K562 (cell line): Measurements from ENCODE around the gene PTP4A1. TPM values are rescaled to one million over a fixed set of nuclear protein-coding genes. Genes with fewer than 3 reads are reported as not detected.

ENCODE experiments used
- ATAC-seq: fragments of 200-7000 bp; cut with Tn5 transposase; 3 replicates; pipeline ENCODE4 v1.9.1; 2020; ENCODE audit warnings: moderate library complexity
- BruUV-seq: library from RNA; stranded (reverse); fragments of 400-500 nt; replicated peaks from 2 replicates; lab custom pipeline; 2021; lab: Mats Ljungman, UMichigan
- CTCF ChIA-PET: fragments of 300-600 bp; formaldehyde crosslinking; extraction: SDS; loops from one replicate; lab custom pipeline; 2021; ENCODE audit warnings: low intra/inter-chr PET ratio; lab: Yijun Ruan, JAX
- POLR2A ChIA-PET: fragments of 300-600, 350-650 bp; sonication (Branson Sonifier 250); formaldehyde crosslinking; extraction: SDS; loops from one replicate; lab custom pipeline; 2021; ENCODE audit warnings: antibody characterized with exemption, inconsistent platforms; lab: Yijun Ruan, JAX
- DNase-seq, 4 experiments: peaks; one replicate each; pipeline versions ENCODE4 v3.0.0 to v3.0.0-alpha.2; 2011 to 2018; ENCODE audit warnings: low spot score in 3 of 4, mixed read lengths in 3 of 4; ENCODE audit errors: extremely low read depth in 1 of 4
- FAIRE-seq: peaks from 2 replicates; lab custom pipeline; 2011; peaks lifted over from hg19 to GRCh38; lab: Jason Lieb, UNC
- H2AFZ ChIP-seq: 2 replicates; pipeline ENCODE4 v1.6.0; 2011; ENCODE audit warnings: low read depth, low read length, control low read depth, inconsistent platforms
- H3K27ac ChIP-seq: fragments of 200-600 bp; 3 replicates; pipeline ENCODE4 v1.8.0; 2011; ENCODE audit warnings: low read depth, mild to moderate bottlenecking, control low read depth, inconsistent platforms, low read length, moderate library complexity, mixed read lengths; ENCODE audit errors: extremely low read depth
- H3K27me3 ChIP-seq, 2 experiments: fragments of 300-600 bp in 1 of 2; 2 replicates in 1 of 2; 3 replicates in 1 of 2; pipeline versions ENCODE4 v1.6.0 to v1.8.0; 2011; ENCODE audit warnings: inconsistent platforms in 2 of 2, low read length in 2 of 2, mild to moderate bottlenecking in 1 of 2, mixed read lengths in 1 of 2, moderate library complexity in 1 of 2; ENCODE audit not compliant: control insufficient read depth in 2 of 2, insufficient read depth in 2 of 2
- H3K36me3 ChIP-seq: fragments of 300-600 bp; 3 replicates; pipeline ENCODE4 v1.8.0; 2011; ENCODE audit warnings: mild to moderate bottlenecking, low read length, inconsistent platforms; ENCODE audit not compliant: control insufficient read depth, insufficient read depth
- H3K4me1 ChIP-seq, 2 experiments: fragments of 200-600 bp in 1 of 2; replicated peaks in 1 of 2; 2 replicates in 1 of 2; 3 replicates in 1 of 2; pipeline versions ENCODE4 v1.5.1 to v1.8.0; 2011; ENCODE audit warnings: inconsistent platforms in 2 of 2, low read length in 2 of 2, mild to moderate bottlenecking in 1 of 2, mixed read lengths in 1 of 2, moderate library complexity in 1 of 2; ENCODE audit not compliant: control insufficient read depth in 2 of 2, insufficient read depth in 2 of 2
- H3K4me2 ChIP-seq: 2 replicates; pipeline ENCODE4 v1.6.1; 2011; ENCODE audit warnings: low read length, control low read depth, inconsistent platforms, mixed read lengths; ENCODE audit not compliant: insufficient read depth
- H3K4me3 ChIP-seq: fragments of 200-600 bp; sonication (generic), shearing (Covaris generic); 2 replicates; pipeline ENCODE4 v1.5.1; 2016; ENCODE audit warnings: control low read depth, inconsistent platforms
- H3K79me2 ChIP-seq: fragments of 200-600 bp; 3 replicates; pipeline ENCODE4 v1.8.0; 2011; ENCODE audit warnings: low read length, inconsistent platforms; ENCODE audit not compliant: control insufficient read depth, insufficient read depth
- H3K9ac ChIP-seq, 2 experiments: 2 replicates each; pipeline versions ENCODE4 v1.6.0 to v1.6.1; 2011; ENCODE audit warnings: low read depth in 2 of 2, low read length in 2 of 2, control low read depth in 1 of 2, inconsistent platforms in 1 of 2, mild to moderate bottlenecking in 1 of 2, mixed read lengths in 1 of 2; ENCODE audit not compliant: insufficient read depth in 1 of 2
- H3K9me1 ChIP-seq: one replicate; pipeline ENCODE4 v1.6.0; 2011; ENCODE audit warnings: inconsistent platforms, mild to moderate bottlenecking, low read length, moderate library complexity; ENCODE audit not compliant: control insufficient read depth, insufficient read depth
- H3K9me3 ChIP-seq: replicated peaks from 2 replicates; pipeline ENCODE4 v1.5.1; 2011; ENCODE audit warnings: low read depth, low read length, inconsistent platforms; ENCODE audit not compliant: control insufficient read depth, insufficient read depth
- H4K20me1 ChIP-seq: replicated peaks from 2 replicates; pipeline ENCODE4 v1.6.1; 2011; ENCODE audit warnings: low read length, inconsistent platforms, mixed read lengths; ENCODE audit not compliant: control insufficient read depth, insufficient read depth
- CBFA2T2 ChIP-seq: fragments of 450-650 bp; conservative IDR thresholded peaks from 2 replicates; pipeline ENCODE4 v1.6.1; 2017; ENCODE audit warnings: mild to moderate bottlenecking
- CBX8 ChIP-seq: fragments of 200-600 bp; sonication (generic); IDR thresholded peaks from 2 replicates; pipeline ENCODE4 v1.6.1; 2012; ENCODE audit warnings: borderline replicate concordance, mixed run types, low read depth, mild to moderate bottlenecking, moderate library complexity, mixed read lengths, low read length, control low read depth, inconsistent platforms; ENCODE audit not compliant: poor library complexity, severe bottlenecking; ENCODE audit errors: extremely low read depth
- COPS2 ChIP-seq: fragments of 450-650 bp; conservative IDR thresholded peaks from 2 replicates; pipeline ENCODE4 v1.6.1; 2016; ENCODE audit warnings: mild to moderate bottlenecking, moderate library complexity
- ETV5 ChIP-seq: sonication (generic); formaldehyde crosslinking; IDR thresholded peaks from 2 replicates; pipeline ENCODE4 v1.4.0; 2020; ENCODE audit warnings: low read depth, mild to moderate bottlenecking, missing genetic modification reagents
- GMEB1 ChIP-seq: fragments of 250-450 bp; sonication (Bioruptor Pico); IDR thresholded peaks from 2 replicates; pipeline ENCODE4 v1.4.0; 2020; ENCODE audit warnings: mild to moderate bottlenecking
- MYBL2 ChIP-seq, 2 experiments: fragments of 450-650 bp in 1 of 2; sonication (generic) in 1 of 2; formaldehyde crosslinking in 1 of 2; IDR thresholded peaks; 2 replicates each; pipeline versions ENCODE4 v1.6.1 to v1.8.1; 2017 to 2022; ENCODE audit warnings: borderline replicate concordance in 1 of 2, inconsistent platforms in 1 of 2, low read depth in 1 of 2, mild to moderate bottlenecking in 1 of 2, missing genetic modification reagents in 1 of 2, moderate library complexity in 1 of 2
- NCOA2 ChIP-seq, 2 experiments: fragments of 450-650 bp; IDR thresholded peaks; 2 replicates each; pipeline ENCODE4 v1.6.1; 2018; ENCODE audit warnings: mild to moderate bottlenecking in 2 of 2, moderate library complexity in 1 of 2; ENCODE audit not compliant: partially characterized antibody in 2 of 2
- POLR2G ChIP-seq: fragments of 200-400 bp; formaldehyde crosslinking; IDR thresholded peaks from 2 replicates; pipeline ENCODE4 v1.6.1; 2017; ENCODE audit warnings: low read depth, mild to moderate bottlenecking, antibody characterized with exemption, low read length, moderate library complexity
- SMARCB1 ChIP-seq: IDR thresholded peaks from 2 replicates; pipeline ENCODE4 v1.6.1; 2011; ENCODE audit warnings: improper control_type of control experiment, low read depth; ENCODE audit not compliant: insufficient read length
- SP1 ChIP-seq: sonication (generic); formaldehyde crosslinking; IDR thresholded peaks from 2 replicates; pipeline ENCODE4 v1.8.1; 2022; ENCODE audit warnings: mild to moderate bottlenecking, missing genetic modification reagents
- SRF ChIP-seq, 2 experiments: fragments of 250-450, 450-650 bp in 1 of 2; sonication (Bioruptor Pico) in 1 of 2; sonication (generic) in 1 of 2; formaldehyde crosslinking; IDR thresholded peaks; 2 replicates each; pipeline versions ENCODE4 v1.5.0 to v1.5.1; 2020 to 2022; ENCODE audit warnings: mild to moderate bottlenecking in 1 of 2, missing genetic modification reagents in 1 of 2
- XRCC4 ChIP-seq: IDR thresholded peaks from one replicate; pipeline ENCODE4 v1.6.1; 2011; ENCODE audit not compliant: insufficient read depth, insufficient read length; ENCODE audit errors: extremely low read depth
- ZNF274 ChIP-seq: IDR thresholded peaks from 2 replicates; pipeline ENCODE4 v1.6.1; 2011; ENCODE audit warnings: low read depth, mild to moderate bottlenecking, low read length, moderate library complexity, borderline replicate concordance
- ZNF707 ChIP-seq: fragments of 250-450 bp; sonication (Bioruptor Pico); conservative IDR thresholded peaks from 2 replicates; pipeline ENCODE4 v1.8.0; 2022; ENCODE audit warnings: inconsistent platforms, mild to moderate bottlenecking, moderate library complexity
- ZNF717 ChIP-seq: fragments of 250-450 bp; sonication (Bioruptor Pico); IDR thresholded peaks from 2 replicates; pipeline ENCODE4 v1.5.0; 2021
- ZNF778 ChIP-seq: fragments of 450-650 bp; formaldehyde crosslinking; IDR thresholded peaks from 2 replicates; pipeline ENCODE4 v1.4.0; 2020; ENCODE audit warnings: mild to moderate bottlenecking, moderate library complexity
- WGBS: fragments of 100-300 bp; shearing (Covaris generic); methylation state at CpG from one replicate; pipeline ENCODE4 v1.1.6; 2016; ENCODE audit warnings: low coverage, mixed read lengths; ENCODE audit not compliant: insufficient coverage; ENCODE audit errors: missing lambda C conversion rate; 5-methylcytosine and 5-hydroxymethylcytosine counted together
- in situ Hi-C: fragments of 300-500 bp; cut with MboI; formaldehyde crosslinking; loops from 4 replicates; pipeline ENCODE4 v1.15.0; 2018; ENCODE audit warnings: inconsistent platforms, mixed read lengths
- intact Hi-C: fragments of 100-400 bp; cut with micrococcal nuclease; formaldehyde crosslinking; loops from 2 replicates; pipeline ENCODE4 v1.14.2; 2022
- polyA plus RNA-seq, 8 experiments: library from polyadenylated mRNA; depleted of rRNA in 4 of 8; stranded (reverse) in 5 of 8; unstranded in 3 of 8; fragments of >200 nt; fragmentation: Nextera tagmentation in 2 of 8; fragmentation: Illumina TruSeq in 1 of 8; extraction: Ambion mirVana in 2 of 8; extraction: Trizol in 1 of 8; gene quantifications; 2 replicates each; pipeline versions ENCODE4 v1.2.1 to v1.2.3, GENCODE V29; 2011 to 2014; ENCODE audit warnings: inconsistent platforms in 1 of 8, missing spikeins in 1 of 8
- total RNA-seq, 7 experiments: library from RNA; depleted of rRNA in 6 of 7; stranded (reverse); fragments of >200 nt in 6 of 7; fragmentation: Illumina TruSeq in 2 of 7; extraction: Trizol in 2 of 7; gene quantifications; 2 replicates each; pipeline versions ENCODE4 v1.2.1 to v1.2.3, GENCODE V29; 2011 to 2021; ENCODE audit warnings: low replicate concordance in 1 of 7
- TF ChIP-seq, protein P1 (sequence below), 2 experiments: fragments of 450-650 bp in 1 of 2; IDR thresholded peaks; 2 replicates each; pipeline ENCODE4 v1.6.1; 2011 to 2017; ENCODE audit warnings: low read depth in 2 of 2, antibody characterized with exemption in 1 of 2, borderline replicate concordance in 1 of 2, low read length in 1 of 2, mild to moderate bottlenecking in 1 of 2, mixed read lengths in 1 of 2; ENCODE audit not compliant: control insufficient read depth in 1 of 2

PTP4A1 gene
- total and polyA plus RNA-seq, 9 of the 15 experiments (the other 6 are each of a cell fraction or from before 2014, with no cell fraction given) = 3.7 to 67.5 (median 13.1) TPM

DNA sequence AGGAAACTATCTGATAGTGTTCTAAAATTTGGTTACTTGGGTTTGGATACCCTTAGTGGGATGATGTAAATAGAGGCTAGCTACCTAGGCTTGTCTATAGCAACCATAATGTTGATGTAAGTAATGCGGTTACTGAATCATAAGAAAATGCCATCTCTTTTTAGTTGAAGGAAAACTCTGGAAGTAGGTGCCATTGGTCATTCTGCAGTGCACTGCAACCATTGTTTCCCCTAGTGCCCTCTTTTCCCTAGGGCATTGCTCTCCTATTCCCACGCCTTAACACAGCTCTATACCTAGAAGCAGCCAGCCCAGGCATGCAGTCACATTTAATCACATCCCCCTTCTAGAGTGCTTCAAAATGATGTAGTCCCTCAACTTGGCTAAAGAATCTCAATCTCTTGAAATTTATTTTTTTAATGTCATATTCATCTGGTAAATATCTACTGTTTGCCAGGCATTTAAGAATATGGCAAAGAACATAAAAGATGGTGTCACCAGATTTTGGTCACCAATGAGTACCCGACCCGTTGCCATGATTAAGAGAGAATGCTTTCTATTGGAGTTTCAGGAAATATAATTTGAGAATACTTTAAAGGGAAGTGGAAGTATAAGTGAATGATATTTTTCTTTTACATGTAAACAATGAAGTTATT, 10.4 kb downstream of the PTP4A1 start:
- WGBS = 80% methylated on average over 4 of the region's 4 CpGs
- ChIA-PET POLR2A (interaction anchor here (2.3 kb wide), 1 partner anchor 16 kb away, joined by 14 read pairs; no protein-coding TSS in a partner anchor), CTCF (no interaction called here)
- H4K20me1 ChIP-seq = no peaks in the 10 kb centered on the region
- H3K9ac ChIP-seq = no peak overlapping the region
- no peak overlapping the region for H3K27ac ChIP-seq
- FAIRE-seq (no peak), DNase-seq (no peak), ATAC-seq (peak; percentile 58)
- H3K4me3 ChIP-seq = no peak overlapping the region
- no peaks in the 10 kb centered on the region for H3K9me3 ChIP-seq
- in situ Hi-C loops (no loop called here), intact Hi-C loops (no loop called here)
- H3K27me3 ChIP-seq = no peaks in the 10 kb centered on the region
- peaks cover 44% of the 10 kb centered on the region for H3K36me3 ChIP-seq
- no TSS peak for BruUV-seq
- no peaks in the 10 kb centered on the region for H3K4me1 ChIP-seq
- H3K79me2 ChIP-seq = no peaks in the 10 kb centered on the region
- H3K4me2 ChIP-seq = no peak overlapping the region
- H2AFZ ChIP-seq = no peak overlapping the region
- H3K9me1 ChIP-seq = no peaks in the 10 kb centered on the region
- TF ChIP-seq SMARCB1 (no peak), GMEB1 (CRISPR knock-in tag) (no peak), COPS2 (no peak), MYBL2 (IDR thresholded peaks at IDR 0.05; ENCODE audit: low read depth) (no peak), MYBL2 (CRISPR knock-in tag; IDR thresholded peaks at IDR 0.05; ENCODE audit: borderline replicate concordance) (no peak), CBFA2T2 (no peak), SRF (CRISPR knock-in tag; IDR thresholded peaks at IDR 0.05) (no peak), CBX8 (no peak), ETV5 (CRISPR knock-in tag) (no peak), ZNF707 (CRISPR knock-in tag) (no peak), SP1 (CRISPR knock-in tag) (no peak), ZNF717 (CRISPR knock-in tag) (no peak), NCOA2 (IDR thresholded peaks at IDR 0.05; ENCODE audit: partially characterized antibody in 2 of 2) (no peak), XRCC4 (no peak), ZNF778 (CRISPR knock-in tag) (no peak), POLR2G (peak; percentile 37; the same call in 1 of the 2 replicates), ZNF274 (no peak)
- TF ChIP-seq, protein P1, sequence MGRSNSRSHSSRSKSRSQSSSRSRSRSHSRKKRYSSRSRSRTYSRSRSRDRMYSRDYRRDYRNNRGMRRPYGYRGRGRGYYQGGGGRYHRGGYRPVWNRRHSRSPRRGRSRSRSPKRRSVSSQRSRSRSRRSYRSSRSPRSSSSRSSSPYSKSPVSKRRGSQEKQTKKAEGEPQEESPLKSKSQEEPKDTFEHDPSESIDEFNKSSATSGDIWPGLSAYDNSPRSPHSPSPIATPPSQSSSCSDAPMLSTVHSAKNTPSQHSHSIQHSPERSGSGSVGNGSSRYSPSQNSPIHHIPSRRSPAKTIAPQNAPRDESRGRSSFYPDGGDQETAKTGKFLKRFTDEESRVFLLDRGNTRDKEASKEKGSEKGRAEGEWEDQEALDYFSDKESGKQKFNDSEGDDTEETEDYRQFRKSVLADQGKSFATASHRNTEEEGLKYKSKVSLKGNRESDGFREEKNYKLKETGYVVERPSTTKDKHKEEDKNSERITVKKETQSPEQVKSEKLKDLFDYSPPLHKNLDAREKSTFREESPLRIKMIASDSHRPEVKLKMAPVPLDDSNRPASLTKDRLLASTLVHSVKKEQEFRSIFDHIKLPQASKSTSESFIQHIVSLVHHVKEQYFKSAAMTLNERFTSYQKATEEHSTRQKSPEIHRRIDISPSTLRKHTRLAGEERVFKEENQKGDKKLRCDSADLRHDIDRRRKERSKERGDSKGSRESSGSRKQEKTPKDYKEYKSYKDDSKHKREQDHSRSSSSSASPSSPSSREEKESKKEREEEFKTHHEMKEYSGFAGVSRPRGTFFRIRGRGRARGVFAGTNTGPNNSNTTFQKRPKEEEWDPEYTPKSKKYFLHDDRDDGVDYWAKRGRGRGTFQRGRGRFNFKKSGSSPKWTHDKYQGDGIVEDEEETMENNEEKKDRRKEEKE (IDR thresholded peaks at IDR 0.05; ENCODE audit: borderline replicate concordance in 1 of 2, control insufficient read depth in 1 of 2, low read depth in 2 of 2, low read length in 1 of 2) = 0 out of 4 replicates have a peak, but pooled peaks of 1 of the 2 experiments have one; percentile 10
